Measurements from ENCODE around the gene SYNM.
"Not testable (repeated sequence)": the region's sequence is repeated elsewhere in the genome, so short reads cannot be mapped to it uniquely, and the experiment has no call there.

The SYNM gene

GRCh38 chr15:99105514-99106341 is 848 bp downstream of the SYNM start:
- peak; percentile 71 for DNase-seq (ENCODE audit: low read depth)

GRCh38 chr15:99106417-99107220 is 1.7 kb downstream of the SYNM start:
- peak; percentile 27 for DNase-seq (ENCODE audit: low read depth)

DNA sequence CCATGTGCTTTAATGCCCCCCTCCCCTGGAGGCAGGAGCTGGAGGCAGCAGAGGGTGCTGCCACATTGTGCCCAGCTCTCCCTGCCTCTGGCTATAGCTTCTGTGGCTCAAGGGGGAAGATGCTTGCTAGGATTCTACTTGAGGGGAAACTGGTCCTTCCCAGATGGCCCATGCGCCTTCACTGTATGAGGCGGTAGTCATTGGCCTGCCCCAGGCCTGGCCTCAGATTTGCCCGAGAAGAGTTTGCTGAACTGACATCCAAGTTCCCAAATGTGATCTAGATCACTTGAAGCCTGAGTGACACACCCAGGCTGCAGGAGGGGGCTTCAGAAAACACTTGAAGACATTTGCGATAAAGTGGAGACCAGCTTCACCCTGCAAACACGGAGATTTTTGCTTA is 4.1 kb downstream of the SYNM start:
- no peak for DNase-seq (ENCODE audit: low read depth)

GRCh38 chr15:99109555-99110021 is 4.7 kb downstream of the SYNM start:
- no peak for DNase-seq (ENCODE audit: low read depth)

- no peak for DNase-seq (ENCODE audit: low read depth)
Measured at GRCh38 chr15:99110093-99110492, 5.2 kb downstream of the SYNM start.

GRCh38 chr15:99110581-99111320 is 5.9 kb downstream of the SYNM start:
- peak; percentile 14 for DNase-seq (ENCODE audit: low read depth)

DNA sequence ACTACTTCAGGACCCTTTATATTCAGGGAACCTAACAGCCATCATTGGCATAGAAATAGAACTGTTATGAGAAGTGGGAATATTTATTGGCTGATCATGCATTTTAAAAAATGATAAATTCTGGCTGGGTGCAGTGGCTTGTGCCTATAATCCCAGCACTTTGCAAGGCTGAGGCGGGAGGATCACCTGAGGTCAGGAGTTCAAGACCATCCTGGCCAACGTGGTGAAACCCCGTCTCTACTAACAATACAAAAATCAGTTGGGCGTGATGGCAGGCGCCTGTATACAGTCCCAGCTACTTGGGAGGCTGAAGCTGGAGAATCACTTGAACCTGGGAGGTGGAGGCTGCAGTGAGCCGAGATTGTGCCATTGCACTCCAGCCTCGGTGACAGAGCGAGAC is 6.8 kb downstream of the SYNM start:
- DNase-seq (ENCODE audit: low read depth), result not testable (repeated sequence)

DNA sequence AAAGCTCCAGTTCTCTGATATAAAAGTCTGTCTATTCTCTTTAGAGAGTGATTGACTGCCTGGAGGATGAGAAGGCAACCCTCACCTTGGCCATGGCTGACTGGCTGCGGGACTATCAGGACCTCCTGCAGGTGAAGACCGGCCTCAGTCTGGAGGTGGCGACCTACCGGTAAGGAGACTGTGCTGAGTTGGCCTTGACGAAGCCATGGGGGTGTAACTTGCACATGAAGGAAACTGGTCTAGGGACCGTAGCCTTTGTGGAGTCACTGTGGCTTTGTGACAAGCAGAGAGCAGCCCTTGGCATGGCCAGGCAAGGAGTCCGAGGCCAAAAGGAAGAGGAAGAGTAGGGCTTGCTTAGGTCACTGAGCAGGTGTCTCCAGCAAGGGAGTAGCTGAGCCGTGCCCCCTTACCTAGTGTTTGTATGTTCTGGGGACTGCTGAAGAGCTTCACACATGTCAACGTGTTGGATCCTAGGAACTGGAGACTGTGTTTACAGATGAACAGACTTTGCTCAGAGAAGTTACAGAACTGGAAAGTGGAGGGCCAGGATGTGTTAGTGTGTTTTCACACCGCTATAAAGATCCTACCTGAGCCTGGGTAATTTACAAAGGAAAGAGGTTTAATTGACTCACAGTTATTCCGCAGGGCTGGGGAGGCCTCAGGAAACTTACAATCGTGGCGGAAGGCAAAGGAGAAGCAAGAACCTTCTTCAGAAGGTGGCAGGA is 8.8 kb downstream of the SYNM start:
- DNase-seq (ENCODE audit: low read depth), result no peak

DNA sequence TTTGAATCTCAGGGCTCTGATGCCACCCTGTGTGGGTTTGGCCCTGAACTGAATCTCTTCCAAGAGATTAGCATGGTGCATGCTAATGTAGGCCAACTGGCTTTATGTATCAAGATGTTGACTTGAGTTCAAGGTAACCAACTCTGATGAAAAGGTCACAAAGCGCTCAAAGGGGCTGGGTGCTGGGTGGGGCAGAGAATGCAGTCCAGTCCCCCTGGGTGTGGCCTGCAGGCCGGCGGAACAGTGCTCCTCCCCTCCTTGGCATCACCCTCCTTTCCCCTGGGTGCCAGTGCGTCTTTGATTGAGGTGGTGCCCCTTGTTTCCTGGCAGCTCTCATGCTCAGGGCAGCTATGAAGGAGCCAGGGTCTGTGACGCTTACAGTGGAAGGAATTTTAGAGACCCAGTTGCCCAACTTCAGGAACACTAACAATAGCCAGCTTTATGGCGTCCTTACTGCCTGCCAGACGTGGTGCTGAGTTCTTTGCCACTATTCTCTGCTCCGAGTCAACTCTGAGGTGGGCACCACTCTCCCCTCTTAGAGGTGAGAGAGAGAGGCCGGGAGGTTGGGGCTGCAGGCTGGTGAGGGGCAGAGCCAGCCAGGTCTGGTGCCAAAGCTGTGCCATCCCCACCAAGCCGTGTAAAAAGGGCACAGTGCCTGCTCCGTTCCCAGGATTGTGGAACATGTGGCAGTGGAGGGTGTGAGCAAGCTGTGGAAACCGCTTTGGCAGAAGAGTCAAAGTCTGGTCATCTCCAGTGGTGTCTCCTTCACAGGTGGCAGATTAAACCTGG is 9.8 kb downstream of the SYNM start:
- DNase-seq (ENCODE audit: low read depth), result no peak

DNA sequence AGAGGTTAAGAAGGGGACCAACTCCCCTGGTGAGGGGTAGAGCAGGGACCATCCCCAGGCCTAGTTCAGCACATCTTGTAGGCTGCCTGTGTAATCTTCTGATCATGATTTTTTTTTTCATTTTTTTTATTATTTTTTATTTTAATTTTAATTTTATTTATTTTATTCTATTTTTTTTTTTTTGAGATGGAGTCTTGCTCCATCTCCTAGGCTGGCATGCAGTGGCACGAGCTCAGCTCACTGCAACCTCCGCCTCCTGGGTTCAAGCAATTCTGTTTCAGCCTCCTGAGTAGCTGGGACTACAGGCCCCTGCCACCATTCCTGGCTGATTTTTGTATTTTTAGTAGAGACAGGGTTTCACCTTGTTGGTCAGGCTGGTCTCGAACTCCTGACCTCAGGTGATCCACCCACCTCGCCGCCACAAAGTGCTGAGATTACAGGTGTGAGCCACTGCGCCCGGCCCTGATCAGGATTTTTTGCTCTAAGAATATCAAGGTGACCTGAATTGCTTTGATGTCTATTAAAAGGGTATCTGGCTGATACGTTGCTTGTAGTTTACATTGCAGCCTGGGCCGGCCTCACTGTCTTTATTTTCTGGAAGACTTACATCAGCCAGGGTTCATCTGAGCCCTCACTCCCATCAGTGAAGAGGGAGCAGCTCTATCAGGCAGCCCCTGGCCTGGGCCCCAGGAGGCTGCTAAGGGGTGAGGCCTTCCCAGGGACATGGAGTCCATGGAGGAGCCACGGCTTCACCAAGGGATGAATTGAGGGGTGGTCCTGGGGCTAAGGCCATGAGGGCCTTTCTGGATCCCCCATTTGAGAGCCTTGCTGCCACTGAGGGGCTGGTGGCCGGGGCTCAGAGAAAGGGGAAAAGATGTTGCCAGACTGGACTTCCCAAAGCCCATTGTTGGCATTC is 10.7 kb downstream of the SYNM start:
- no peak for DNase-seq (ENCODE audit: low read depth)

DNA sequence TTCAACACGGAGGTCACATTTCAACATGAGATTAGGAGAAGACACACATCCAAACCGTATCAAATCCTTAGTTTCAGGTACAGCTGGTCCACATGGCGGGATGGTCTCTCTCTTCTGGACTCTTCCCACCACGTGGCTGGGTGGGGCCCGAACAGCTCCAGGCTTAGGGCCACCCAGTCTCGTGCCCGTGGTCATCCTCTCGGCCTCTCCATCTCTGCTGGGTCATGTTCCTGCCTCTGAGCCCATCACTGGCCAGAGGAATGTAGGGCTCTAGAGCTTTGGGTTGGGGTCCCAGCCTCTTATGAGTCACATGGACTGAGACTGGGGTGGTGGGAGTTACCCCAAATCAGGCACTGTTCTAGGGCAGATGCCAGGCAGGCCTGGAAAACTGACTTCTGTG is 12.2 kb downstream of the SYNM start:
- DNase-seq (ENCODE audit: low read depth), result no peak

GRCh38 chr15:99117563-99118257 is 12.8 kb downstream of the SYNM start:
- DNase-seq (ENCODE audit: low read depth), result no peak

DNA sequence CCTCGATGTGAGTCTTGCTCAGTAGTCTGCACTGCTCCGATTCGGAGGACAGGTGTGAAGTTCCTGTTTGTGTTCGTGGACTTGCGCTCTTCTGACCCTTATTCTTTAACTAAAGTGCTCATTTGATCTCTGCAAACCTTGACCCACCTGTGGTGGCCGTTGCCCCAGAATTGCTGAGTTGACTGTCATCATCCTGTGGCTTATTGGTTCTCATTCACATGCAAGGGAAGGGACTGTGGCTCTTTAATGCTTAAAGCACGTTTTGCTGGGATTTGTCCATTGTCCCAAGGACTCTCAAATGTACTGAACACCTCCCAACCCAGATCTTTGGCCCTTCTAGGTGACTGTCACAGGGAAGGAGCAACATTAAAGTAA is 13.4 kb downstream of the SYNM start:
- no peak for DNase-seq (ENCODE audit: low read depth)

GRCh38 chr15:99118801-99119546 is 14.1 kb downstream of the SYNM start:
- DNase-seq (ENCODE audit: low read depth), result no peak

- DNase-seq (ENCODE audit: low read depth), result no peak
Measured at GRCh38 chr15:99120050-99120777, 15.3 kb downstream of the SYNM start.

GRCh38 chr15:99121207-99121606 is 16.3 kb downstream of the SYNM start:
- DNase-seq (ENCODE audit: low read depth), result no peak

GRCh38 chr15:99121691-99122410 is 17.0 kb downstream of the SYNM start:
- no peak for DNase-seq (ENCODE audit: low read depth)
